Gastrocnemius medialis (tissue), 4 donors: ENCODE data around the gene TXNDC5.

ENCODE experiments used
- POLR2A ChIP-seq, 2 donors: fragments of 450-650 bp; IDR thresholded peaks; one replicate each; pipeline ENCODE4 v1.6.1; 2017; ENCODE audit warnings: antibody characterized with exemption in 2 of 2, mild to moderate bottlenecking in 2 of 2, moderate library complexity in 2 of 2
- TF ChIP-seq, protein P1 (sequence below), 5 experiments: fragments of 450-650 bp in 3 of 5; fragments of 200-600 bp in 2 of 5; sonication (generic) in 2 of 5; IDR thresholded peaks in 4 of 5; conservative IDR thresholded peaks in 1 of 5; 1 replicate in 4 of 5; 2 replicates in 1 of 5; pipeline ENCODE4 v1.5.1; 2016 to 2019; ENCODE audit warnings: antibody characterized with exemption in 5 of 5, mild to moderate bottlenecking in 3 of 5, moderate library complexity in 3 of 5

DNA sequence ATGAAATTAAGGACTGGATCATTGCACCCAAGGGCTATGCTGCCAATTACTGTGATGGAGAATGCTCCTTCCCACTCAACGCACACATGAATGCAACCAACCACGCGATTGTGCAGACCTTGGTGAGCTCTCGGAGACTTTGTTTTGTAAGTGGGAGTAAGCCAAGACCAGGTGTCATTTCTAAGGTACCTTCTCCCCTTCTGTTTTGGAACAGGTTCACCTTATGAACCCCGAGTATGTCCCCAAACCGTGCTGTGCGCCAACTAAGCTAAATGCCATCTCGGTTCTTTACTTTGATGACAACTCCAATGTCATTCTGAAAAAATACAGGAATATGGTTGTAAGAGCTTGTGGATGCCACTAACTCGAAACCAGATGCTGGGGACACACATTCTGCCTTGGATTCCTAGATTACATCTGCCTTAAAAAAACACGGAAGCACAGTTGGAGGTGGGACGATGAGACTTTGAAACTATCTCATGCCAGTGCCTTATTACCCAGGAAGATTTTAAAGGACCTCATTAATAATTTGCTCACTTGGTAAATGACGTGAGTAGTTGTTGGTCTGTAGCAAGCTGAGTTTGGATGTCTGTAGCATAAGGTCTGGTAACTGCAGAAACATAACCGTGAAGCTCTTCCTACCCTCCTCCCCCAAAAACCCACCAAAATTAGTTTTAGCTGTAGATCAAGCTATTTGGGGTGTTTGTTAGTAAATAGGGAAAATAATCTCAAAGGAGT, 30.4 kb downstream of the TXNDC5 start:
- TF ChIP-seq, protein P1, sequence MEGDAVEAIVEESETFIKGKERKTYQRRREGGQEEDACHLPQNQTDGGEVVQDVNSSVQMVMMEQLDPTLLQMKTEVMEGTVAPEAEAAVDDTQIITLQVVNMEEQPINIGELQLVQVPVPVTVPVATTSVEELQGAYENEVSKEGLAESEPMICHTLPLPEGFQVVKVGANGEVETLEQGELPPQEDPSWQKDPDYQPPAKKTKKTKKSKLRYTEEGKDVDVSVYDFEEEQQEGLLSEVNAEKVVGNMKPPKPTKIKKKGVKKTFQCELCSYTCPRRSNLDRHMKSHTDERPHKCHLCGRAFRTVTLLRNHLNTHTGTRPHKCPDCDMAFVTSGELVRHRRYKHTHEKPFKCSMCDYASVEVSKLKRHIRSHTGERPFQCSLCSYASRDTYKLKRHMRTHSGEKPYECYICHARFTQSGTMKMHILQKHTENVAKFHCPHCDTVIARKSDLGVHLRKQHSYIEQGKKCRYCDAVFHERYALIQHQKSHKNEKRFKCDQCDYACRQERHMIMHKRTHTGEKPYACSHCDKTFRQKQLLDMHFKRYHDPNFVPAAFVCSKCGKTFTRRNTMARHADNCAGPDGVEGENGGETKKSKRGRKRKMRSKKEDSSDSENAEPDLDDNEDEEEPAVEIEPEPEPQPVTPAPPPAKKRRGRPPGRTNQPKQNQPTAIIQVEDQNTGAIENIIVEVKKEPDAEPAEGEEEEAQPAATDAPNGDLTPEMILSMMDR (IDR thresholded peaks at IDR 0.05 in 4 of 5, conservative IDR thresholded peaks at IDR 0.05 in 1 of 5), result no peak
- TF ChIP-seq POLR2A (IDR thresholded peaks at IDR 0.05), result no peak
